ENCODE results near the gene ZNF30. TPM values are rescaled to one million over a fixed set of nuclear protein-coding genes. Genes with fewer than 3 reads are reported as not detected.

Gene ZNF30
- total RNA-seq, 4 donors from 2014 or later, result 0.26 to 7.1 (median 2.8) TPM

- Histone ChIP-seq H3K27ac (no peak overlapping the region), H3K9me3 (peaks cover 0 to 46% of the 10 kb centered on the region in 2 donors), H3K4me1 (peaks cover 0 to 6% of the 10 kb centered on the region in 2 donors), H3K4me3 (no peak overlapping the region), H3K27me3 (no peaks in the 10 kb centered on the region), H3K36me3 (no peaks in the 10 kb centered on the region)
- intact Hi-C loops (cut with DNase I; ENCODE audit: low total_unique reads), result no loop called here
- no peak for TF ChIP-seq POLR2A (IDR thresholded peaks at IDR 0.05)
- no peak for TF ChIP-seq CTCF (IDR thresholded peaks at IDR 0.05)
- no peak for DNase-seq
Observed at GRCh38 chr19:34960103-34960805, 33.6 kb downstream of the ZNF30 start.

GRCh38 chr19:34960940-34961679 lies 34.4 kb downstream of the ZNF30 start:
- peaks cover 0 to 6% of the 10 kb centered on the region in 2 donors for H3K4me1 ChIP-seq
- DNase-seq, result no peak

DNA sequence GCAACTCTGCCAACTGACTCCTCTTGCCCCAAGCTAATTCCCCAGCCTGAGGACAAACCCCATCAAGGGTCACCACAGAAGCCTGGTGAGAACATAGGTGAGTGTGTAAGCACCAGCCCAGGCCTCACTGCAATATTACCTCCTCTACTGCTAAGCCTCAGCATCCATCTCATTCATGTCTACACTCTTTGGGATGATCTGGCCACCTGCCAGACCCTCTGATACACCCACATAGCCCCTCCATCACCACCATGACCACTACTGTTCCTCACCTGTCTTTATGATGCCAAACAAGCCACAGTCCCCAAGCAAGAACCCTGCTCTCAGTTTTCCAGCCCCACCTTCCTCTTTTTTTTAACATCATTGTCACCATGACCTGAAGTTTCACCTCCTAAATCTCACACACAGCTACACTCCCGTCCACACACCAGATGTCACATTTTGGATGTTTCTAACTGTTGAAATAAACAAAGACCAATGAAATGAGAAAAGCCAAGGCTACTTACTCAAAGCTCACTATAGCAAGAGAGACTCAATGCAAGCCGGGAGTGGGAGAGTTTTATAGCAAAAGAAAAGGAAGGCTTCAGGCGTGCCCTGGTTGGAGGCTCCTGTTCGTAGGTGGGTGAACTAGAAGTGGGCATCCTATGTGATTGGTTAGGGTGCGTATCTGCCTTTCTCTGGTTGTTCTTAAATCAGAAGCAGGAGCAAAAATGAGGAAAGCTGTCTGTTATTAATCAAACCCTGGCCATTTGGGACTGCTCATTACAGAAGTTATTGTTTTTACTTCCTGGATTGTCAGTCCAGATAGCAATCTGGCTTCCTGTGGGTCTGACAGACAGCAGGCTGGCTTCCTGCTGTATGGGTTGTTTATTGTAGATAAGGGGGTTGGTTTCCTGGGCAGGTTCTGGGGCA lies 35.3 kb downstream of the ZNF30 start:
- intact Hi-C loops (cut with DNase I; ENCODE audit: low total_unique reads), result no loop called here
- no peaks in the 10 kb centered on the region for H3K36me3 ChIP-seq
- no peaks in the 10 kb centered on the region for H3K27me3 ChIP-seq
- H3K4me1 ChIP-seq, result peaks cover 0 to 6% of the 10 kb centered on the region in 2 donors
- H3K4me3 ChIP-seq, result no peak overlapping the region
- peak overlapping the region; percentile 11 to 60 for H3K27ac ChIP-seq
- H3K9me3 ChIP-seq, result peaks cover 0 to 33% of the 10 kb centered on the region in 2 donors
- no peak for TF ChIP-seq CTCF (IDR thresholded peaks at IDR 0.05)
- TF ChIP-seq POLR2A (IDR thresholded peaks at IDR 0.05), result no peak
- DNase-seq, result peak in 1 of 2 donors; percentile 32

More at GRCh38 chr19:34960940-34961679, 34.4 kb downstream of the ZNF30 start:
- no peak overlapping the region for H3K27ac ChIP-seq
- H3K27me3 ChIP-seq, result no peaks in the 10 kb centered on the region
- intact Hi-C loops (cut with DNase I; ENCODE audit: low total_unique reads), result no loop called here
- TF ChIP-seq CTCF (IDR thresholded peaks at IDR 0.05), result no peak
- no peak for TF ChIP-seq POLR2A (IDR thresholded peaks at IDR 0.05)
- H3K9me3 ChIP-seq, result peaks cover 0 to 38% of the 10 kb centered on the region in 2 donors
- H3K36me3 ChIP-seq, result no peaks in the 10 kb centered on the region
- H3K4me3 ChIP-seq, result no peak overlapping the region

DNA sequence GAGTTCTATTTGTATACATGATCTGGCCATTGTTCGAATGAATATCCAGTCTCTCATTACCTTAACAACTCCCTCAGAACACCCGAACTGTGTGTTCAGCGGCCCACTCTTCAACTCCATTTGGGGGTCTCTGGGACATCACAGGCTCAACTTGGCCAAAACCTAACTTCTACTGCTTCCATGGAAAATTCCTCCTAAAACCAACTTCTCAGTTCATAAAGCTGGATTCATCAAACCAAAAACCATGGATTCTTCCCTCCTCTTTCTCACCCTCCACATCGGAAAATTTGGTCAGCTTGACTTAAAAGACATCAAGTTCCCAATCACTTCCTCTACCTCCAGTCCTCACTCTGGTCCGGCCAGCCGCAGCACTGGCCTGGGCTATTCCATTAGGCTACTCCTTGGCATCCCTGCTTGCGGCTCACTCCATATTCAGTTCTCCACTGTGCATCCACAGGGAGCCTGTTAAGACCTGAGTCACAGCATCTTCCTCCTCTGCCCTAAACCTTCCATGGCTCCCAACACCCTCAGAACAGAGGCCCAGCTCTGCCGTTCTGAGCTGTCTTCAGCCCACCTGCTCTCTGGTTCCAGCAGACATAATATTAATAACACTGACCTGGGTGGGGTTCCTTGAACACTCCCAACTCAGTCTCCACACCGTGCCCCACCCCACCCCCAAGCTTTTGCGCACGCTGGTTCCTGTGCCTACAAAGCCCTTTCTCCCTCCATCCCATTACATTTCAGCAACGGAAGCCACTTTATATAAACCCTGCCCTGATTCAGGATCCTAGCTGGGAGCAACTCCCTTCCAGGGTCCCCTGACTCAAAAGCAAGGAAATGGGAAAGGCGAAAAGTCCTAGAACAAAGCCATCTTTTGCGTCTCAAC lies 36.2 kb downstream of the ZNF30 start:
- intact Hi-C loops (cut with DNase I; ENCODE audit: low total_unique reads), result no loop called here
- TF ChIP-seq POLR2A (IDR thresholded peaks at IDR 0.05), result no peak
- no peak for TF ChIP-seq CTCF (IDR thresholded peaks at IDR 0.05)
- peak overlapping the region; percentile 54 to 70 for H3K4me3 ChIP-seq
- peaks cover 0 to 24% of the 10 kb centered on the region in 2 donors for H3K9me3 ChIP-seq
- H3K27me3 ChIP-seq, result no peaks in the 10 kb centered on the region
- peaks cover 0 to 6% of the 10 kb centered on the region in 2 donors for H3K4me1 ChIP-seq
- no peak for DNase-seq
- H3K36me3 ChIP-seq, result no peaks in the 10 kb centered on the region
- H3K27ac ChIP-seq, result peak overlapping the region; percentile 16 to 60

All from uterus (tissue), 4 donors.